ENCODE measurements around the gene SCFD2.

The SCFD2 gene

DNA sequence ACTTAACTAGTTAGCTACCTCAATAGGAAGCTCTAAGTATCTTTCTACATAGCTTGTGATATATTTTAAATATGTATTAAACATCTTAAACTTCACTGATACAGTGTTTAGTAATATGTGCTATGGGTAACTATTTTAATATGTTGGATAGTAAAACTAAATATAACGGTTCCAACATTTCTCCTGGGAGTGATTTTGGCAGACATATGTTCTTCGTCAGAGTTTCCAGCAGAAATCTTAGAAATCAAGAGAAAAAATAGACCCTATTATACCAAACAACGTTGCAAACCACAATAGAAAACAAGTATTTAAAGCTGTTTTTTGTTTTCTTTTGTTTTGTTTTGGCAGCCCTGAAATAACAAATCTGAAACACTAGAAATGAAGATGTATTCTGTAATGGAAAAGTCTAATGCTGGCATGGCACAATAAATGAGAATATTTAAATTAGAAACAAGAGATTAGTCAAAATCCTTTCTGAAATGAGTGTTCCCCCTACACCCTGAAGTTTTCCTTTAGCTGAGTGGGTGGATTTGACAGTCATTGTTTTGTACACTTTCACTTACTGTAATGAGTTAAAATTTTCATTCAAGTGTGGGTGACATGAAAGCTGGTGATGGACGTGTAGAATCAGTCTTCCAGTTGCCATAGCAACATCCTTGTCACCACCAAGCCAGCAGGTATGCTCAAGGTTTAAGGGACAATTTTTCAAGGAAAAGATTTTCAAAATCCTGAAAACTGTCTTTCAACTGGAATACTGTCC, 233.5 kb downstream of the SCFD2 start:
- DNase-seq, result no peak

DNA sequence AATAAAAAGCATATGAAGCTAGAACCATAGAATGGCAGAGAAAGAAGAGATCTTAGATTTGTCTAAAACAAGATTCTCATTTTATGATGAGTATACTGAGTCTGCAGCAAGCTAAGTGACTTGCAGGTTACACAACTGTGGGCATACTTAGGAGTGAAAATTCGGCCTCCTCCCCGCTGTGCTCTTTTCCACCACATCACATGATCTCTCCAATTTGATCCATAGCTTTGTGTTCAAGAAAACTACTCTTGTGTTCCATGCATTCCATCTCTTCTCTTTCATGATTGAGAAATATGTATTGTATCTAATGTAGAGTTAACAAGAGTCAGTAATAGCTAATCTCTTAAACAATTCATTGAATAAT, 234.3 kb downstream of the SCFD2 start:
- no peak for DNase-seq

DNA sequence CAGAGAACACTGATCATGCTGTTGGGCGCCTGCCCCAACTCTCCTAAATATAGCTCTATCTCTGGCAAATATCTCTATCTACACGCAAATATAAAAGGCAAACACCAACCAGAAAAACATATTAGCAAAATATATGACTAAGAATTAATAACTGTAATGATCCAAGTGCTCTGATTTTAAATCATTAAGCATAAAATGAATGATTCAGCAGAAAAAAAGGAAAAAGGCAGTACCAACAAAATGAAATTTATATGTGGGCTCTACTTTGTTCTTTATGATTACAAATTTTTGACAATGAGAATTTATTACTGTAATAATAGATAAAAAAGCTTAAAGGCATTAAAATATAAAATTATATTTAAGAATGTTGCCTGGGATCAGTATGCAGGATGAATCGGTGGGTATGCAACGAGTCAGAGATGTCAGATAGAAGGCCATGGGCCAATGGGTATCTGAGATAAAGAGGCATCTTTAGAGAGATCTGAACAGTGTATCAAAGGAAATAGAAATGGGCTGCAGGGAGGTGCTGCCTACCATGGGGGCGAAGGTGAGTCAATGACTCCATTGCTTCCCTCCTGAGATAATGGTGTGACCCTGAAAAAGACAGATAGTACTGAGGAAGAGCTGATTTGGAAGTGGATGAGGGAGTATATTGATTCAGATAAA, 234.8 kb downstream of the SCFD2 start:
- DNase-seq, result no peak

DNA sequence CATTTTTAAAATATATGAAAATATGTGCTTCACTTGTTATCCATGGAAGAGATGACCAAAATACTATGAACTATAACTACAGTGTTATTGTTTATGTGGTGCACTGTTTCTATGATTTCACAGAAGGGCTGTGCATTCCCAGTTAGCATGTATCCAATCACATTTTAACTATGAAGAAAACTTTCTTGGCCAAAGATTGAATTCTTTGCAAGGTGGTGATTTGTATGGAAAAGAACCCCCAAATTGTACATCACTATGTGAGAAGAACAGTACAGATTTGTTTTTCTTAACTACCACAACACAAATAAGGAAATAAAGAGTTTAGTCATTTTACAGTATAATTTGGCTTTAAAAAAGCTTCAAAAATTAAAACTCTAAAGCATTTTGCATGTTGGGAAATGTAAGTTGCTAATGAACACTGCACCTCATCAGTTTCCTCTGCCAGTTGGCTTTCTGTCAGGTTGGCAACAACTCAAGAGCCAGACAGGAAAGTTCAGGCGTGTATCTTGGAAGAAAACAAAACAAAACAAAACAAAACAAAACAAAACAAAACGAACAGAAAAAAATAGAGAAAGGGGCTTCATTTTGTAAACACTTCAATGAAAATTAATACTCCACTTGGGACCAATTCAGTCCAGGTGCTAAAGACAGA, 237.0 kb downstream of the SCFD2 start:
- DNase-seq, result peak; percentile 76

- DNase-seq, result no peak
Measured at GRCh38 chr4:53128231-53128630, 237.6 kb downstream of the SCFD2 start.

GRCh38 chr4:53127365-53127764, 238.5 kb downstream of the SCFD2 start:
- no peak for DNase-seq

DNA sequence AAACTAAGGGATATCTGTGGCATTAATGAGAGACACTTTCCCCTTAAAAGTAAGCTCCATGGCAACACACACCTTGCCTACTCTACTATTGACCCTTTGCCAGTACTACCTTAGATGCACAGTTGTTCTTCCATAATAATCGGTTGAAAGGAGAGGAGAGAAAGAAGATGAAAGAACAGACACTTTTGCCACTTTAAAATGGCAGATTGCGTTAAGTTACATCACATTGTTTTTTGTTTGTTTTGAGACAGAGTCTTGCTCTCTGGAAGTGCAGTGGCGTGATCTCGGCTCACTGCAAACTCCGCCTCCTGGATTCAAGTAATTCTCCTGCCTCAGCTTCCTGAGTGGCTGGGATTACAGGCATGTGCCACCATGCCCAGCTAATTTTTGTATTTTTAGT, 239.8 kb downstream of the SCFD2 start:
- DNase-seq, result no peak

- DNase-seq, result no peak
Measured at GRCh38 chr4:53123819-53124218, 242.0 kb downstream of the SCFD2 start.

- DNase-seq, result no peak
Measured at GRCh38 chr4:53123171-53123570, 242.7 kb downstream of the SCFD2 start.

DNA sequence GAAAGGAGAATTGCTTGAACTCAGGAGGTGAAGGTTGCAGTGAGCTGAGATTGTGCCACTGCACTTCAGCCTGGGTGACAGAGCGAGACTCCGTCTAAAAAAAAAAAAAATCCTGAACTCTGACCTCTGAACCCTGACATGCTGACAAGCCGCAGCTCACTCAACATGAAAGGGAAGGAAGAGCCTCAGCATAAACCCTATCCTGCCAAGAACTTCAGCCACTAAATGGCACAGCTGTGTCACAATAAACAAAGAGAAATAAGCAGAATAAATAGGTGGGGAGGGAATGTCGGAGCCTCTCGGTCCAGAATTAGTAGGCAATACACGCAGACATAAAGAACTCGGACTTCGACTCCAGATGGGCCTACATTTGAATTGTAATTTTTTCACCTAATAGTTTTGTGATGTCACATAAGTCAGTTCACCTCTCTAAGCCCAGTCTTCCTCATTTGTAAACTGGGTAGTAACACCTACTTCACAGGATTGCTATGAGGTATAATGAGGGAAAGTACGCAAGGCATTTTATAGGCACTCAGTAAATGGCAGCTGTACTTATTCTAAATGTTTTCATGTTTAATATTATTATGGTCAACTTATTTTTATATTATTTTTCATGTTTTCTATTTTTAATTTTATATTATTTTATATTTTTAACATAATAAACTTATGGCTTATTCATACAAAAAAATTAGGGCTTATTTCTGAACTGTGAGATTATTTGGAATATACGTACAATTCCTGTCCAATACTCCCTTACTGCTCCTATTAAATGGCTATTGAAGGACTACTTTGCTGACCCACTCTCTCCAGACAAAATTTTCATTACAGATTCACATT, 243.4 kb downstream of the SCFD2 start:
- DNase-seq, result no peak

- DNase-seq, result no peak
Measured at GRCh38 chr4:53121264-53121865, 244.5 kb downstream of the SCFD2 start.

DNA sequence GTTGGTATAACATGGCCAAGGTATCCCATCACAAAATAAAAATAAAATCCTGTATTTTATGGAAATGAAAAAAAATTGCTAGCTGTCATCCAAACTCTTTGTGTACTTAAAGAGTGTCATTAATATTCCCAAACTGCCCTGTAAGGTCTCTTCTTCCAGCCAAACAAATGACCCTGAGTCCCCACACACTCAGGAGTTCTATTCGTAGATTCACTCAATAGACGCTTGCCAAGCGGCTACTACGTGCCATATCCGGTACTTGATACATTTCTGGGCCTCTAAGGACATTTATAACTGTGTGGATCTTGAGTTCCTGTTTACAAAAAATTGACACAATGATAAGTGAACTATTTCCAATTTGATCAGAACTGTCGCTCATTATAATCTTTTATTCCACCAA, 245.1 kb downstream of the SCFD2 start:
- DNase-seq, result peak; percentile 39

- peak; percentile 44 for DNase-seq
Measured at GRCh38 chr4:53119680-53120079, 246.2 kb downstream of the SCFD2 start.

GRCh38 chr4:53118676-53119075, 247.2 kb downstream of the SCFD2 start:
- no peak for DNase-seq

DNA sequence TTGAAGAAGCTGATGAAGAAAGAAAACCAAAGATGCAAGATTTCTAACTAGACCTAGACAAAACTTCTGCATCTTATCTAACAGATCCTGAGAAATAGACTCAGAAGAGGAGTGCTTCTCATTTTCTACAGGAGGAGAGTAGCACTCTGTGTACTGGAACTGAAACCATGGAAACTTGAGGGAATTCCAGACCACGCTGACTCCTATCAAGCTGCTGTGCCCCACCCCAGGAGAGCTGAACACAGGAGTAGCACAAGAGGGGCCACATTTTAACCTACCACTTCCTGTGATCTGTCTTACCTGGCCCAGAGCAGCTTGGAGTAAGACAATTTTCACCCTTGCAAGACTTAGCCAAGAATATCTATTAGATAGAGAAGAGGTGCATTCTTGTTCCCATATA, 248.9 kb downstream of the SCFD2 start:
- peak; percentile 34 for DNase-seq

DNA sequence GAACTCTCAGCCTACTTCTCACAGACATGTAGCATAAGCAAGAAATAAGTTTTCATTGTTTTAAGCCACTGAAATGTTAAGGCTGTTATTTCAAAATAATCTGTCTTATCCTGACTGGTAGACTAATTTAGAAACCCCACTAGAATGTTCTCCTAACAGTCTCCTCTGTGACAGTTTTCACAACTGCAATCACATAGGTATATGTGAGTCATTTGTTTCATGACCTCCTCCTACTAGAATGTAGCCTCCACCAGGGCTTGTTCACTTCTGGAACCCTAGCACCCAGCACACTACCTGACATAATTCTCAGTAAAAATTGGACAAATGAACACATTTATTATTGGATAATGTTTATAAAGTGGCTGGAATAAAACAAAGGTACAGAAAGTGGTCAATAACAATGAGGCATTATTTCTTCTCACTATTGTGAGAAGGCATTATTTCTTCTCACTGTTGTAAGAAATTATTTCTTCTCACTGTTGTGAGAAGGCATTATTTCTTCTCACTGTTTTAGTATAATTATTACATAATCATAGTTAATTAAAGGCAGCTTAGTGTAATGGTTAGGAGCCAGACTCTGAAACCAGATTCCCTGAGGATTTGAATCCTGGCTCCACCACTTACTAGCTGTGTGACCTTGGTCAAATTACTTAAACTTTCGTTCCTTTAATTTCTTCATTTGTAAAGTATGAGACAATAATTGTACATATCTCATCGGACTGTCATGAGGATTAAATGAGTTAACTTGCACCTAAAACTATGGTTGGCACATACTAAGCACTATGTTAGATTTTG, 252.2 kb downstream of the SCFD2 start:
- DNase-seq, result no peak

- no peak for DNase-seq
Measured at GRCh38 chr4:53105313-53105712, 260.5 kb downstream of the SCFD2 start.

DNA sequence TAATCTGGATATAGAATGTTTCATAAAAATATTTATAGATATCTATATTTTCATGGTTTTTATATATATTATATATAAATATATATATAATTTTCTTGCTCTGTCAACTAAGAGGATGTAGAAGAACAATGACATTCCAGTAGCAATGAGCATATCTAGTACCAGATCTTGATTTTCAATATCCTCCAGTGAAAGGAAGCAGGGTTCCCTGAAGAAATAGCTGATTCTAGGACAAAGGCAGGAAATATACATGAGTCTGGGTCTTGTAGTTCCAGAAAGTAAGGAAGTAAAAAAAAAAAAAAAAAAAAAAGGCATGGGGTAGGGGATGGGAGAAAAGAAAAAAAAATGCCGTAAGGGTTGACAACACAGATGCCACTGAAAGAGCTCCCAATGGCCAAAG, 262.4 kb downstream of the SCFD2 start:
- no peak for DNase-seq

- DNase-seq, result no peak
Measured at GRCh38 chr4:53101191-53101581, 264.7 kb downstream of the SCFD2 start.

DNA sequence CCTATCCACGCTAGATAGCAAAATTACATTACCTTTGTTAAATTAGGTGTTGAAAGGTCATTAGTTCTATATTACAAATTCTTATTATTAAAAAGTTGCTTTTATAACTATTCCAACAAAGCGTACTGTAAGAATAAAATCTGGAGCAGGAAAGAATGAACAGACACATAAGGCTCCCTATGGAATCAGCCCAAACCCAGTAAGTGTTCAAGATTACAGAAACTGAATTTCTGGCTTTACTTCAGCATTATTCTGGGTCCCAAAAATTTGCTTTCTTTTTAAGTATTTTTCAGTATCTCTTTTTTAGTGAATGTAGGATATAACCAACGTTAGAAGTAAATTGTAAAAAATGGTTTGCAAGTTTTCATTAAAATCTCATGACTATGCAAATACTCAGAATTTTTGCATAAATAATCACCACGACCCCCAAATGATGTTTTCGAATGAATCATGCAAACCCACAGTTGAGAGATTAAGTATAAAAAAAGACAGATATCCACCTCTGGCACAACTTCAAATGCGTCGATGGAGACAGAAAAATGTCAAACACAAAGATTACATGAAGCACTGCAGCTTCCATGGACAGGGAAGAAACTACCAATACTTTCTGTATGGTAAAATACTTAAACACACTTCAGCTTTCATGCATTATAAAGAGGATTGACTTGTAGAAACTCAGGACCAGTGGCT, 265.2 kb downstream of the SCFD2 start:
- no peak for DNase-seq

DNA sequence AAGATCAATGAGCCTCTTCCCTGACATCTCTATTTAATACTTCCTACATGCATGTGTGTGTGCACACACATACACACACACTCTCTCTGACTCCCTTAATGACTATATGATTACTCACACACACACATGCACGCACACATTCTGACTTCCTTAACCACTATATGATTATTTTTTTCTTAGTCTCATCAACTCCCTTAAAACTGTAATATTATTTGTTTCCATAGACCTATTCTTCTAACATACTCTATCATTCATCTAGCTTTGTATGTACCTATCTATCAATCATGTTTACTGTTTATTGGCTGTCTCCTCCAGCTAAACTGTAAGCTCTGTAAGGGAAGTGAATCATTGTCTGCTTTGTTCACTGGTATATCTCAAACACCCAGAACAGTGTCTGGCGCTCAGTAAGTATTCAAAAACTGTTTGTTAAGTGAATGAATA, 267.2 kb downstream of the SCFD2 start:
- no peak for DNase-seq

Measured in femur (tissue), 1 donor.